Type B pancreatic cell (in vitro differentiated cells): ENCODE data around the gene TMEM225B. TPM values are rescaled to one million over a fixed set of nuclear protein-coding genes. Genes with fewer than 3 reads are reported as not detected.

Experiments
- DNase-seq: peaks from one replicate; pipeline ENCODE4 v3.0.0; 2021; ENCODE audit warnings: mixed read lengths; ENCODE audit not compliant: unreplicated experiment; ENCODE audit errors: extremely low spot score
- H3K27ac Mint-ChIP-seq: 2 replicates; pipeline ENCODE4 v1.8.0; 2021; ENCODE audit warnings: mild to moderate bottlenecking, mixed read lengths
- H3K27me3 Mint-ChIP-seq: 2 replicates; pipeline ENCODE4 v1.8.0; 2021; ENCODE audit warnings: mixed read lengths
- H3K36me3 Mint-ChIP-seq: 2 replicates; pipeline ENCODE4 v1.8.0; 2021; ENCODE audit warnings: mixed read lengths
- H3K4me1 Mint-ChIP-seq: one replicate; pipeline ENCODE4 v1.8.0; 2021; ENCODE audit warnings: mixed read lengths; ENCODE audit not compliant: unreplicated experiment
- H3K4me3 Mint-ChIP-seq: 2 replicates; pipeline ENCODE4 v1.8.0; 2021; ENCODE audit warnings: mild to moderate bottlenecking, mixed read lengths
- H3K9me3 Mint-ChIP-seq: 2 replicates; pipeline ENCODE4 v1.8.0; 2021; ENCODE audit warnings: mixed read lengths
- total RNA-seq: library from RNA; stranded (reverse); gene quantifications from 2 replicates; pipeline ENCODE4 v1.2.1, GENCODE V29; 2021; ENCODE audit warnings: low replicate concordance
- TF ChIP-seq, protein P1 (sequence below): fragments of 200-600 bp; sonication (generic); conservative IDR thresholded peaks from 2 replicates; pipeline ENCODE4 v1.5.0; 2021; ENCODE audit warnings: antibody characterized with exemption, mild to moderate bottlenecking

TMEM225B gene
- total RNA-seq, 1 donor from 2014 or later: 0.82 TPM

DNA sequence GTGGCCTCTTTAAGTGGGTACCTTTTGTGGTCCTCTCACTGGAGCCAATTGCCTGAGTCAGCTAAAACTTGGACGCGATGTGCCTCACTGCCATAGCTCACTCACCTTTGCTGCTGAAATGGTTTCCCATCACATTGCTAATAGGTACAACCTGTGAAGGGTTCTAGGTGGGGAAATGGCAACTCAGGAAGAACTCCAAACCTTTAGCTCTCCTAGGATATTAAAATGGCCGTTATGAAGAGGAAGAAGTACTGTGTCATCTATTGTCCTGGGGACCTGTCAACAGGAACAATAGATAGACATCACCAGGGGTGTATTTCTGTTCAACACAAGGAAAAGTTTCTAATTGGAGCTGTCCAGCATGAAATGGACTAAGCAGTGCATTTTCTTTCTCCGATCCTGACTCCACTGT lies 40.9 kb upstream of the TMEM225B start:
- no peaks in the 10 kb centered on the region for H3K27me3 Mint-ChIP-seq

DNA sequence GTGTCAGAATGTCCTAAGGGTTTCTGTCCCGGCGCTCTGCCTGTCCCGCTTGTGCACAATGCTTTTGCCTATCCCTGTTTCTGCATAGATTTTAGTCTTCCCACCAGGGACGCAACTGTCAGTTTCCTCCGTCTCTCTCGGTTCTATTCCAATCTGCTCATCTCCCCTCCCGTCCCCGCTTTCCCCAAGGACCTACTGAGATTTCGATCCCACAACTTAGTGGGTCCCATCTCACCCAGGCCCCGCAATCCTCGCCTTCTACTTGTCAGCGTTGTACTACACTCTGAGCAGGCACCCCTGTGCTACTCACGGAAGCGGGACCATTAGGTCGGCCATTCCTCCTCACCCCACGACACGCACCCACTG lies 40.1 kb upstream of the TMEM225B start:
- DNase-seq: peak; percentile 74
- Mint-ChIP-seq H3K4me1 (peaks cover 20% of the 10 kb centered on the region), H3K27me3 (no peaks in the 10 kb centered on the region), H3K36me3 (peaks cover 26% of the 10 kb centered on the region), H3K4me3 (peak overlapping the region; percentile 96), H3K9me3 (no peaks in the 10 kb centered on the region), H3K27ac (peak overlapping the region; percentile 96)
- TF ChIP-seq, protein P1, sequence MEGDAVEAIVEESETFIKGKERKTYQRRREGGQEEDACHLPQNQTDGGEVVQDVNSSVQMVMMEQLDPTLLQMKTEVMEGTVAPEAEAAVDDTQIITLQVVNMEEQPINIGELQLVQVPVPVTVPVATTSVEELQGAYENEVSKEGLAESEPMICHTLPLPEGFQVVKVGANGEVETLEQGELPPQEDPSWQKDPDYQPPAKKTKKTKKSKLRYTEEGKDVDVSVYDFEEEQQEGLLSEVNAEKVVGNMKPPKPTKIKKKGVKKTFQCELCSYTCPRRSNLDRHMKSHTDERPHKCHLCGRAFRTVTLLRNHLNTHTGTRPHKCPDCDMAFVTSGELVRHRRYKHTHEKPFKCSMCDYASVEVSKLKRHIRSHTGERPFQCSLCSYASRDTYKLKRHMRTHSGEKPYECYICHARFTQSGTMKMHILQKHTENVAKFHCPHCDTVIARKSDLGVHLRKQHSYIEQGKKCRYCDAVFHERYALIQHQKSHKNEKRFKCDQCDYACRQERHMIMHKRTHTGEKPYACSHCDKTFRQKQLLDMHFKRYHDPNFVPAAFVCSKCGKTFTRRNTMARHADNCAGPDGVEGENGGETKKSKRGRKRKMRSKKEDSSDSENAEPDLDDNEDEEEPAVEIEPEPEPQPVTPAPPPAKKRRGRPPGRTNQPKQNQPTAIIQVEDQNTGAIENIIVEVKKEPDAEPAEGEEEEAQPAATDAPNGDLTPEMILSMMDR: no peak

More for the DNA sequence above, 40.9 kb upstream of the TMEM225B start:
- Mint-ChIP-seq H3K27ac (peak overlapping the region; percentile 96), H3K4me3 (peak overlapping the region; percentile 96), H3K9me3 (no peaks in the 10 kb centered on the region), H3K4me1 (peaks cover 22% of the 10 kb centered on the region), H3K36me3 (peaks cover 21% of the 10 kb centered on the region)
- no peak for DNase-seq
- TF ChIP-seq, protein P1: no peak

GRCh38 chr7:99558306-99559174 lies 39.5 kb upstream of the TMEM225B start, which contains the start of gene ZNF655:
TSS of gene ZNF655 (plus strand) at chr7:99558642. CDS start at chr7:99560560, 1,918 bp downstream.
- Mint-ChIP-seq H3K27me3 (no peaks in the 10 kb centered on the region), H3K27ac (peak within 1 kb of the TSS; percentile 96), H3K9me3 (no peaks in the 10 kb centered on the region), H3K4me3 (peak within 1 kb of the TSS; percentile 96), H3K36me3 (peaks cover 28% of the 10 kb centered on the region), H3K4me1 (peaks cover 20% of the 10 kb centered on the region)
- TF ChIP-seq, protein P1: no peak
- DNase-seq: peak; percentile 95

- H3K4me3 Mint-ChIP-seq: peak overlapping the region; percentile 96
- DNase-seq: no peak
- TF ChIP-seq, protein P1: no peak
- peak overlapping the region; percentile 96 for H3K27ac Mint-ChIP-seq
- H3K9me3 Mint-ChIP-seq: no peaks in the 10 kb centered on the region
- H3K36me3 Mint-ChIP-seq: peaks cover 36% of the 10 kb centered on the region
- H3K4me1 Mint-ChIP-seq: peaks cover 20% of the 10 kb centered on the region
- H3K27me3 Mint-ChIP-seq: no peaks in the 10 kb centered on the region
Observed at GRCh38 chr7:99559175-99559915, 38.7 kb upstream of the TMEM225B start.

- Mint-ChIP-seq H3K36me3 (peaks cover 37% of the 10 kb centered on the region), H3K4me3 (peak overlapping the region; percentile 96), H3K4me1 (peaks cover 20% of the 10 kb centered on the region), H3K27ac (peak overlapping the region; percentile 94), H3K9me3 (no peaks in the 10 kb centered on the region), H3K27me3 (no peaks in the 10 kb centered on the region)
- TF ChIP-seq, protein P1: no peak
- DNase-seq: no peak
Observed at GRCh38 chr7:99560834-99561736, 37.0 kb upstream of the TMEM225B start.
